Measurements from ENCODE around the gene ZBTB33. TPM values are rescaled to one million over a fixed set of nuclear protein-coding genes. Genes with fewer than 3 reads are reported as not detected.

Gene ZBTB33
- total and polyA plus RNA-seq, 4 donors: 2.6 to 12.1 (median 5.7) TPM

DNA sequence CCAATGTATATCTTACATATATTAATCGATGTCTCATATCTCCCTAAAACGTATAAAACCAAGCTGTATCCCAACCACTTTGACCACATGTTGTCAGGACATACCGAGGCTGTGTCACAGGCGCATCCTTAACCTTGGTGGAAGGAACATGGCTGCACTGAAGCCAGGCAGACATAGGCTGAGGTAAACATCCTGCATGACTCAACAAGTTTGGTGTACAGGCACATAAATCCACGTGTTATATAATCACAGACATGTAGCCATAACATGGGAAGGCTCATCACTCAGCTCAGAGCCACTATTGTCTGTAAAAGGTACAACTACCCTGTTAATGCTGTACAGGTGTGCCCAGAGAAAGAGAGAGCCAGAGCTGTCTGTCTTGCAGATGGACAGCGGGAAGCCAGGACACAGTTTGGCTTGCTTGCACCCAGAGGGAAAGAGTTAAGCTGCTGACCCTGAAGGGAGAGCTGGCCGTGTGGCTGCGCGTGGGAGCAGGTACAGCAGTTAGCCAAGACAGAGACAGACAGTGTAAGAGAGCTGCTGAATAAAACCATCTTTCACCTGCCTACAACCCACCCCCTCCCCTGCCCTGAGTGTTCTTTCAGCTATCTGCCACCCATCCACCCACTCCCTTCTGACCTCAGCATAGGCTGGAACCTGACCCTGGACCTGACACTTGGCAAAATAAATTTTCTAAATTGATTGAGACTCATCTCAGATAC, 22.3 kb upstream of the ZBTB33 start:
- Histone ChIP-seq H3K4me3 (ENCODE audit: low read length in 2 of 2) (no peak overlapping the region), H3K9me3 (ENCODE audit: control insufficient read depth, low read length) (no peaks in the 10 kb centered on the region), H3K27ac (ENCODE audit: low read depth in 1 of 2, low read length in 2 of 2) (no peak overlapping the region), H3K36me3 (ENCODE audit: control insufficient read depth in 1 of 2, insufficient read depth in 2 of 2, low read length in 1 of 2) (no peaks in the 10 kb centered on the region), H3K27me3 (ENCODE audit: control insufficient read depth in 1 of 2, insufficient read depth in 2 of 2, low read length in 1 of 2) (no peaks in the 10 kb centered on the region), H3K4me1 (ENCODE audit: control insufficient read depth in 1 of 2, insufficient read depth in 2 of 2, low read length in 2 of 2) (no peaks in the 10 kb centered on the region)
- no peak for ATAC-seq (ENCODE audit: low FRiP score)
- no peak for DNase-seq
- 69 to 89% methylated on average over 9 of the region's 9 CpGs for WGBS, 2 donors
- intact Hi-C loops (cut with DNase I): loop anchor here in 1 of 2 donors (10.0 kb wide), 1 partner anchor 114 kb away; the partner anchor contains the start of gene RHOXF1

DNA sequence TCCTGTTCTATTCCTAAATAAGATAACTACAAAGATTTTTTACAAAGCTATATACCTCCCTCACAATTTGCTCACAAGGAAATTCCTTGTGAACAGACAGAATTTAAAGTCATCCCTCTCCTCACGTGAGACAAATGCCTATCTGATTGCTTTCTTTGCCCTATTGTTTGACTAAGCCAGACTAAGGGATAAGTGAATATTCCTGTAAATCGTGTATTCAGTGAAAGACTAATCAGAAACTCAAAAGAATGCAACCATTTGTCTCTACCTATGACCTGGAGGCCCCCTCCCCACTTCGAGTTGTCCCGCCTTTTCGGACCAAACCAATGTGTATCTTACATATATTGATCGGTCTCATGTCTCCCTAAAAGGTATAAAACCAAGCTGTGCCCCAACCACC, 15.3 kb upstream of the ZBTB33 start:
- H3K36me3 ChIP-seq (ENCODE audit: control insufficient read depth in 1 of 2, insufficient read depth in 2 of 2, low read length in 1 of 2): no peaks in the 10 kb centered on the region
- WGBS, 2 donors: 52 to 93% methylated on average over 6 of the region's 6 CpGs
- H3K27ac ChIP-seq (ENCODE audit: low read depth in 1 of 2, low read length in 2 of 2): no peak overlapping the region
- DNase-seq (no peak), ATAC-seq (ENCODE audit: low FRiP score) (no peak)
- no peak overlapping the region for H3K4me3 ChIP-seq (ENCODE audit: low read length in 2 of 2)
- no peaks in the 10 kb centered on the region for H3K9me3 ChIP-seq (ENCODE audit: control insufficient read depth, low read length)
- H3K27me3 ChIP-seq (ENCODE audit: control insufficient read depth in 1 of 2, insufficient read depth in 2 of 2, low read length in 1 of 2): no peaks in the 10 kb centered on the region
- intact Hi-C loops (cut with DNase I): no loop called here
- H3K4me1 ChIP-seq (ENCODE audit: control insufficient read depth in 1 of 2, insufficient read depth in 2 of 2, low read length in 2 of 2): no peaks in the 10 kb centered on the region

DNA sequence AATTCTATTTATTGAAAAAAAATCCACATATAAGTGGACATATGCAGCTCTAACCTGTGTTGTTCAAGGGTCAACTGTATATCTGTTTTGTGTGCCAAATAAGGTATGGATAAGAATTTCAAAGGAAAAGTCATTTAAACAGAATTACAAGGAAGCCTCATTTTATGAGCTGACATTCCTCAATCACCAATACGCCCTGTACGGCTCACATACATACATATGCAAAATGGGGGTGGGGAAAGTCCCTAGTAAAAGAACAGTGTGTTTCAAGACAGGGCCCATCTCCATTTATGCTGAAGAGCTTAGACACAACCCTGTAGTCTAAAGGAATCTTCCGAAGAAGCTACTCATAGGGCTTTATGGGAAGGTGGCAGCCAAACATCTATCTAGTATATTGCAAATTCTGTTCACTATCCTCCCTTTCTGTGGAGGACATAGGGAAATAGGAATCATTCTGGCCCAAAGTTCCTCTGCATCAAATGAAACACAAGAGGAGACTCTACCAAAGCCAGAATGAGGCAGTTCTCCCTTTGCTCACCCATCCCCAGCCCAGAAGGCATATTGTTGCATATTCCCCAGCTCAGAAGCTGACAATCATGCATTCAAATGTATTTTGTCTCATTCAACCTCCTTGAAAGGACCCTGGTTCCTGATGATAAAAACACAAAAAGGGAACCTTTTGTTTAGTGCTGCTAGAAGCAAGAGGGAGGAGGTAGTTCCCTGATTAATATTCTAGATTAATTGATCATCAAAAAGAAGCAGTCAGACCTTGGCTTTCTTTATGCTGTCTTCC, 13.7 kb upstream of the ZBTB33 start:
- Histone ChIP-seq H3K27ac (ENCODE audit: low read depth in 1 of 2, low read length in 2 of 2) (no peak overlapping the region), H3K36me3 (ENCODE audit: control insufficient read depth in 1 of 2, insufficient read depth in 2 of 2, low read length in 1 of 2) (no peaks in the 10 kb centered on the region), H3K4me1 (ENCODE audit: control insufficient read depth in 1 of 2, insufficient read depth in 2 of 2, low read length in 2 of 2) (no peaks in the 10 kb centered on the region), H3K27me3 (ENCODE audit: control insufficient read depth in 1 of 2, insufficient read depth in 2 of 2, low read length in 1 of 2) (no peaks in the 10 kb centered on the region), H3K4me3 (ENCODE audit: low read length in 2 of 2) (no peak overlapping the region), H3K9me3 (ENCODE audit: control insufficient read depth, low read length) (no peaks in the 10 kb centered on the region)
- DNase-seq (no peak), ATAC-seq (ENCODE audit: low FRiP score) (no peak)
- 95 to 97% methylated on average over 3 of the region's 3 CpGs for WGBS, 2 donors
- intact Hi-C loops (cut with DNase I): no loop called here

DNA sequence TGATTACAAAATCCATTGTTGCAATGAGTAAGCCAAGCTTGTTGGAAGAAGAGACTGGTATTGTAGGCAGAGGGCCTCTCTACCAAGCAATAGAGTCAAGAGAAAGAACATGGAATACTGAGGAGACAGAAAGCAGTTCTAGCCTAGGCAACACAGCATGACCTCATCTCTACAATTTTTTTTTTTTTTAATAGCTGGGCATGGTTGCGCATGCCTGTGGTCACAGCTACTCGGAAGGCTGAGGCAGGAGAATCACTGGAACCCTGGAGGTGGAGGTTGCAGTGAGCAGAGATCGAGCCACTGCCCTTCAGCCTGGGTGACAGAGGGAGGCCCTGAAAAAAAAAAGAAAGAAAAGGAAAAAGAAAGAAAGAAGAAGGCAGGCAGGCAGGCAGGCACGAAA, 11.7 kb upstream of the ZBTB33 start:
- Histone ChIP-seq H3K36me3 (ENCODE audit: control insufficient read depth in 1 of 2, insufficient read depth in 2 of 2, low read length in 1 of 2) (no peaks in the 10 kb centered on the region), H3K27ac (ENCODE audit: low read depth in 1 of 2, low read length in 2 of 2) (no peak overlapping the region), H3K4me1 (ENCODE audit: control insufficient read depth in 1 of 2, insufficient read depth in 2 of 2, low read length in 2 of 2) (no peaks in the 10 kb centered on the region), H3K9me3 (ENCODE audit: control insufficient read depth, low read length) (no peaks in the 10 kb centered on the region), H3K27me3 (ENCODE audit: control insufficient read depth in 1 of 2, insufficient read depth in 2 of 2, low read length in 1 of 2) (no peaks in the 10 kb centered on the region), H3K4me3 (ENCODE audit: low read length in 2 of 2) (no peak overlapping the region)
- no peak for ATAC-seq (ENCODE audit: low FRiP score)
- DNase-seq: no peak
- WGBS, 2 donors: 69 to 93% methylated on average over 4 of the region's 4 CpGs
- intact Hi-C loops (cut with DNase I): no loop called here

- Histone ChIP-seq H3K27ac (ENCODE audit: low read depth in 1 of 2, low read length in 2 of 2) (no peak overlapping the region), H3K4me3 (ENCODE audit: low read length in 2 of 2) (no peak overlapping the region), H3K36me3 (ENCODE audit: control insufficient read depth in 1 of 2, insufficient read depth in 2 of 2, low read length in 1 of 2) (no peaks in the 10 kb centered on the region), H3K9me3 (ENCODE audit: control insufficient read depth, low read length) (no peaks in the 10 kb centered on the region), H3K27me3 (ENCODE audit: control insufficient read depth in 1 of 2, insufficient read depth in 2 of 2, low read length in 1 of 2) (no peaks in the 10 kb centered on the region), H3K4me1 (ENCODE audit: control insufficient read depth in 1 of 2, insufficient read depth in 2 of 2, low read length in 2 of 2) (no peaks in the 10 kb centered on the region)
- whole genome bisulfite sequencing, 2 donors: 71 to 93% methylated on average over 5 of the region's 5 CpGs
- DNase-seq (no peak), ATAC-seq (ENCODE audit: low FRiP score) (no peak)
- intact Hi-C loops (cut with DNase I): no loop called here
These were observed 7.8 kb upstream of the ZBTB33 start for GRCh38 chrX:120242813-120243212.

- Histone ChIP-seq H3K4me3 (ENCODE audit: low read length in 2 of 2) (peak overlapping the region; percentile 6 to 98), H3K9me3 (ENCODE audit: control insufficient read depth, low read length) (no peaks in the 10 kb centered on the region), H3K4me1 (ENCODE audit: control insufficient read depth in 1 of 2, insufficient read depth in 2 of 2, low read length in 2 of 2) (no peaks in the 10 kb centered on the region), H3K27me3 (ENCODE audit: control insufficient read depth in 1 of 2, insufficient read depth in 2 of 2, low read length in 1 of 2) (no peaks in the 10 kb centered on the region), H3K36me3 (ENCODE audit: control insufficient read depth in 1 of 2, insufficient read depth in 2 of 2, low read length in 1 of 2) (no peaks in the 10 kb centered on the region), H3K27ac (ENCODE audit: low read depth in 1 of 2, low read length in 2 of 2) (peak overlapping the region in 1 of 2 donors; percentile 92)
- WGBS, 2 donors: 0 to 35% methylated on average over 16 of the region's 16 CpGs
- no peak for DNase-seq
- ATAC-seq (ENCODE audit: low FRiP score): no peak
- intact Hi-C loops (cut with DNase I): no loop called here
These were observed 6.2 kb upstream of the ZBTB33 start for GRCh38 chrX:120244395-120244734.

DNA sequence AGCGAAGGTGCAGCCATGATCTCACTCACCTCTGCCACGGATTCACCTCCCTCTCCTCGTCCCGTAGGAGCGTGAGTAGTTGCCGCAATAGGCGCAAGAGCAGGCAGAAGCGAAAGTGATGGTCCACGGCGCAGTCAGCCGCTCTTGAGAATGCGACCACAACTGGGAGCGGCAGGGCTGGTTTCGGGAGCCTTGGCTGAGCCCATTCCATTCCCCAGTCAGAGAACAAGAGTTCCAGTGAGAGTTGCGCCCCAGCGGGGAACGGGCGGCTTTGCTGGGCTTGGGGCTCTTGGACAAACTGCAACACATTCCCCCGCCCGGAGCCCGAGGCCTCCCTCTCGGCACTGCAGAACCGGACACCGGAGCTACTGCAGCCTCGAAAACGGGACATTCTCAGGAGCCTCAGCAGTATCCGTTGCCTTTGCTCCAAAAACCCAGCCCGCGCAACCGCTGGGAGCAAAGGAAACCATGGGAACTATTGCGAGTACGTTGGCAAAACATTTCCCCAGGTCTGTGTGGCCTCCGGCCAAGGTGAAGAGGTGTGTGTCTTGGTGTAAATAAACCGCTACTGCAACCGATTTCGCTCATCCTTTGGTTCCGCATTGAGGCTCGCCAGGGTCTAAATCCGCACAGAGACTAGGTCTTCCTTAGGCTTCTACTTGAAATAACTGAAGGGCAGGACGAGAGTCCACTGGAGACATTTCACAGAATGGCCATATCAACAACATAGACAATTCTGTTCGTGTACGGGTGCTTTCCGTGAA, 5.7 kb upstream of the ZBTB33 start:
- no peaks in the 10 kb centered on the region for H3K9me3 ChIP-seq (ENCODE audit: control insufficient read depth, low read length)
- intact Hi-C loops (cut with DNase I): no loop called here
- peak overlapping the region in 1 of 2 donors; percentile 92 for H3K27ac ChIP-seq (ENCODE audit: low read depth in 1 of 2, low read length in 2 of 2)
- H3K27me3 ChIP-seq (ENCODE audit: control insufficient read depth in 1 of 2, insufficient read depth in 2 of 2, low read length in 1 of 2): no peaks in the 10 kb centered on the region
- WGBS, 2 donors: 1 to 35% methylated on average over 43 of the region's 43 CpGs
- no peaks in the 10 kb centered on the region for H3K36me3 ChIP-seq (ENCODE audit: control insufficient read depth in 1 of 2, insufficient read depth in 2 of 2, low read length in 1 of 2)
- ATAC-seq (ENCODE audit: low FRiP score) (peak; percentile 90), DNase-seq (peak; percentile 77 to 84)
- H3K4me3 ChIP-seq (ENCODE audit: low read length in 2 of 2): peak overlapping the region; percentile 6 to 98
- no peaks in the 10 kb centered on the region for H3K4me1 ChIP-seq (ENCODE audit: control insufficient read depth in 1 of 2, insufficient read depth in 2 of 2, low read length in 2 of 2)

- ATAC-seq (ENCODE audit: low FRiP score): peak; percentile 53
- intact Hi-C loops (cut with DNase I): loop anchor here in 1 of 2 donors (10.0 kb wide), 1 partner anchor 213 kb away; the partner anchor contains the start of gene LAMP2
- Histone ChIP-seq H3K4me1 (ENCODE audit: control insufficient read depth in 1 of 2, insufficient read depth in 2 of 2, low read length in 2 of 2) (no peaks in the 10 kb centered on the region), H3K27ac (ENCODE audit: low read depth in 1 of 2, low read length in 2 of 2) (peak overlapping the region in 1 of 2 donors; percentile 6), H3K4me3 (ENCODE audit: low read length in 2 of 2) (peak overlapping the region; percentile 71 to 95), H3K9me3 (ENCODE audit: control insufficient read depth, low read length) (no peaks in the 10 kb centered on the region), H3K36me3 (ENCODE audit: control insufficient read depth in 1 of 2, insufficient read depth in 2 of 2, low read length in 1 of 2) (no peaks in the 10 kb centered on the region), H3K27me3 (ENCODE audit: control insufficient read depth in 1 of 2, insufficient read depth in 2 of 2, low read length in 1 of 2) (no peaks in the 10 kb centered on the region)
- DNase-seq: peak in 1 of 2 donors; percentile 67
- WGBS, 2 donors: 0 to 40% methylated on average over 28 of the region's 28 CpGs
These were observed 929 bp downstream of the ZBTB33 start for GRCh38 chrX:120251471-120252011.

Measured in aorta (tissue), 5 donors.